ENCODE results near the gene KRT80. TPM values are rescaled to one million over a fixed set of nuclear protein-coding genes. Genes with fewer than 3 reads are reported as not detected.

The KRT80 gene
- total RNA-seq, 1 experiment from 2014 or later, result 6.7 TPM

- DNase-seq (ENCODE audit: low read depth), result no peak
Observed at GRCh38 chr12:52199294-52199919, 7.6 kb upstream of the KRT80 start.

DNA sequence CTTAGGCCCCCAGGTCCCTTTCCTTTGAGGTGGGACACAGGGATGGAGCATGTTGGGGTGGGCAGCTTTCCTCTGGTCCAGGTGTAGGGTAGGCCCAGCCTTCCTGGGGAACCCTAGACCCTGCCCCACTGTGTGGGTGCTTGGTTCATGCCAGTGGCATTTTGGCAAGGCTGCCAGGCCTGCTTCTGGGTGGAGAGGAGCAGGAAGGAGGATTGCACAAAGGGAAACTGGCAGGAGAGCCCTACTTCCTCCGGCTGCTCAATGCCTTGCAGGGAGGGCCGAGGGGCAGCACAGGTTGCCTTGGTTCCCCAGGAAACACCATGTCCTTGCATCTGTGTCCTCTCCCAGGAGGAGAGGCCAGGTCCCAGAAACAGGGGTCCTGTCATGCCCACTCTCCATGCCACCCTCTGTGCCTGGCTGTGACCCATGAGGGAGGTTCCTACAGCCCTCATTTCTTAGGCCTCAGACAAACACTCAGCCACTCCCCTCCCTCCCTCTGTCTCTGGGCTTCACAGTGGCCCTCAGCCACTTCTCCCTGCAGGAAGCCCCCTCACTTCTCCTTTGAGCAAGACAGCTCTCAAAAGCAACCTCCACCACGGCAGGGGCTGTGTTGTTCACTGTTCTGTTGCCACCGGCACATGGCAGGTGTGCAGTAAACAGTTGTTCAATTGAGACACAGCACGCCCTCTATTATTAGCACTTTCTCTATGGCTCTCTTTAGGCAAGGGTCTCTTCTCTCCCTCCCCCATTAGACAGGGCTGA, 6.8 kb upstream of the KRT80 start:
- DNase-seq (ENCODE audit: low read depth), result no peak

GRCh38 chr12:52197371-52198231, 5.8 kb upstream of the KRT80 start:
- DNase-seq (ENCODE audit: low read depth), result no peak

- DNase-seq (ENCODE audit: low read depth), result no peak
Observed at GRCh38 chr12:52195065-52195730, 3.4 kb upstream of the KRT80 start.

GRCh38 chr12:52193991-52194390, 2.2 kb upstream of the KRT80 start:
- DNase-seq (ENCODE audit: low read depth), result no peak

- DNase-seq (ENCODE audit: low read depth), result no peak
Observed at GRCh38 chr12:52193532-52193931, 1.7 kb upstream of the KRT80 start.

DNA sequence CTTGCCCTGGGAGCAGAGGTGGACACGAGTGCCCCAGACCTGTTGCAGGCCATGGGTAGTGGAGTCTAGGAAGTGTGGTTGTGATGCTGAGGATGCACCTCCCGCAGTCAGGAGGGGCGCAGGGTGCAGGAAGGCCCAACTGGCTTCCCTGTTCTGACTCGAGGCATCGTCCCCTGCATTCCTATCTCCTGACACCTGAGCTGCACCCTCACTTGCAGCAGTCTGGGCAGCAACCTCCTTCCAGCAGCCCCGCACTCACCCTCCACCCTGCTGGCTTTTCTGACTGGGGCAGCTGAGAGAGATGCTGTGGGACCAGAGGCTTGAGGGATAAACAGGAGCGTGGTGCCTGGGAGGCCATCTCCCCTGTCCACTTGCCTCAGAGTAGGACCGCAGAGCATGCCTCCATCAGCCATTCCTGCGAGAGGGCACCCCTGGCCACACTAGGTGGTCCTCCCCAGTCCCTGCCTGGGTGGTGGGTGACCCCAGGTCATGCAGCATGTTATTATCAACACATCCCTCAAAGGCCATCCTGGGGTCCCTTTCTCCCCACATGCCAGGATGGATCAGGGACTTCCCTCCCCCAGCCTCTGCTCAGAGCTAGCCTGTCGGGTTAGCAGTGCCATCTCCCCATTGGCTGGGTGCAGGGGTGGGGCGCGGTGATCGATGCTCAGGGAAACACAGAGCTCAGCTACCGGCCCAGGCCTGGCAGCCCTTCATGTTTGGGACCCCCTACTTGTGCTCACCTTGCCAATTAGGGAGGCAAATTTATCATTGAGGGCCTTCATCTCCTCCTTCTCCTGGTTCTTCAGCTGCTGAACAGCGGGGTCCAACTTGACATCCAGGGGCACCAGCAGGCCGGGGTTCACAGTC, 719 bp downstream of the KRT80 start:
- no peak for DNase-seq (ENCODE audit: low read depth)

- DNase-seq (ENCODE audit: low read depth), result peak; percentile 69
Observed at GRCh38 chr12:52189376-52190174, 2.2 kb downstream of the KRT80 start.

DNA sequence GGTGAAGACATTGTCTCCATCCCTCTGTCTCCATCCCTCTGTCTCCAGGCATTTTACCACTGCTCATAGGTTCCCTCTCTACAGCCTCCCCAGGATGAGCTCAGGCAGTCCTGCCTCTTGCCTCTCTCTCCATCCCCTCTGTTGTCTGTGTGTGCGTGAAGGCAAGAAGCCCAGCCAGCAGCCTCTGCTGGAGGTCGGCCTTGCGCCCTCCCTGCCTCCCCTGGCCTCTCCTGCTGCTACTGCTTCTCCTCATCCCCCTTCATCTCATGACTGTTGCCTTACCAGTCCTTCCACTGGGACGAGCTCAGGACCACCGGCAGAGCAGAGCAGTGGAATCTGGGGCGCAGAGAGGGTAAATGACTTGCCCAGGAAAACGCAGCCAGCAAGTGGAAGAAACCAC, 3.2 kb downstream of the KRT80 start:
- DNase-seq (ENCODE audit: low read depth), result no peak

DNA sequence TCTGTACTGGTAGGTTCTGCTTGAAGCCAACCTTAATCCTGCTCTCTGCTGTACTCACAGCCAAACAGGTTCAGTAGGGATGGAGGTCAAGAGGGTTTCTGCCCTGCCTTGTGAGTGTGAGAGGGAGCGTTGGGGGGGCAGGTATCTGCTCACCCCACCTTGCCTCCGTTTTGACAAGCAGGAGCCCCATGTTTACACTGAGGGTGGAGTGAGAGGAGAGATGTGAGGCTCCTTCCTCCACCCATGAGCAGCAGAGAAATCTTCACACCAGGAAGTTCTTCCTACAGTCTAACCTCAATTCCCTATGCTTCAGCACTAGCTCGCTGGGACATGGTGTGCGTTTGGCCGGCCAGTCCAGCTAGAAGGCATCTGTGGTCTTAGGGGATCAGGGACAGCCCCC, 4.2 kb downstream of the KRT80 start:
- no peak for DNase-seq (ENCODE audit: low read depth)

DNA sequence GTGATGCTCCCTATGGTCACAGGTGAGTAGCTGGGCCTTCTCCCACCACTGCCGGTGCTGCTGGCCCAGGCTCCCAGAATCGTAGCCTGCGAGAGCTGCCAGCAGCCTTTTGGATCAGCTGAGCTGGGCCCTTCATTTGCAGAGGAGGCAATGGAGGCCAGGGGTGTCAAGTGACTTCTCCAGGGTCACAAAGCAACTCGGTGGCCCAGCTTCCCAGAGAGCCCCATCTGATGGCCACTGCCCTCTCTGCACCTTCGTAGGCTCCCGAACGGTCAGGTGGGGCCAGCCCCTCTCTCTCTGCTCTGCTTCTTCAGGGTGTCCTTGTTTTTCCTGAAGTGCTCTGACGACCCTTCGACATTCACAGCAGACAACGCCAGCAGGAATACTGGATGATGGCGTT, 4.6 kb downstream of the KRT80 start:
- DNase-seq (ENCODE audit: low read depth), result no peak

- DNase-seq (ENCODE audit: low read depth), result peak; percentile 80
Observed at GRCh38 chr12:52186118-52186840, 5.5 kb downstream of the KRT80 start.

GRCh38 chr12:52185400-52185967, 6.3 kb downstream of the KRT80 start:
- DNase-seq (ENCODE audit: low read depth), result no peak

GRCh38 chr12:52184813-52185212, 7.0 kb downstream of the KRT80 start:
- no peak for DNase-seq (ENCODE audit: low read depth)

GRCh38 chr12:52183971-52184370, 7.8 kb downstream of the KRT80 start:
- DNase-seq (ENCODE audit: low read depth), result no peak

- no peak for DNase-seq (ENCODE audit: low read depth)
Observed at GRCh38 chr12:52183544-52183910, 8.3 kb downstream of the KRT80 start.

- peak; percentile 70 for DNase-seq (ENCODE audit: low read depth)
Observed at GRCh38 chr12:52182898-52183543, 8.8 kb downstream of the KRT80 start.

- peak; percentile 71 for DNase-seq (ENCODE audit: low read depth)
Observed at GRCh38 chr12:52182384-52182783, 9.4 kb downstream of the KRT80 start.

Measured in LHCN-M2 (cell line).